Caco-2 (cell line): Measurements from ENCODE around the gene PCDHB9. TPM values are rescaled to one million over a fixed set of nuclear protein-coding genes. Genes with fewer than 3 reads are reported as not detected.
"Not testable (repeated sequence)": the region's sequence is repeated elsewhere in the genome, so short reads cannot be mapped to it uniquely, and the experiment has no call there.

ENCODE experiments used
- BruUV-seq: library from RNA; stranded (reverse); fragments of 400-500 nt; replicated peaks from 2 replicates; lab custom pipeline; 2021; lab: Mats Ljungman, UMichigan
- CTCF ChIA-PET: fragments of 300-600 bp; sonication (Branson Sonifier 250); formaldehyde crosslinking; loops from one replicate; lab custom pipeline; 2022; ENCODE audit warnings: antibody characterized with exemption; lab: Charles Lee
- POLR2A ChIA-PET: fragments of 300-600 bp; sonication (Branson Sonifier 250); formaldehyde crosslinking; loops from one replicate; lab custom pipeline; 2022; ENCODE audit warnings: antibody characterized with exemption; lab: Charles Lee
- DNase-seq, 2 experiments: peaks; one replicate each; pipeline versions ENCODE4 v3.0.0 to v3.0.0-alpha.2; 2020 to 2022
- H3K27me3 ChIP-seq: replicated peaks from 2 replicates; pipeline ENCODE4 v1.6.0; 2011; ENCODE audit warnings: low read length; ENCODE audit not compliant: control insufficient read depth, insufficient read depth
- H3K36me3 ChIP-seq: 2 replicates; pipeline ENCODE4 v1.5.1; 2011; ENCODE audit warnings: low read length; ENCODE audit not compliant: control insufficient read depth, insufficient read depth
- H3K4me1 ChIP-seq: fragments of 250-450 bp; sonication (Bioruptor Pico); 2 replicates; pipeline ENCODE4 v1.5.1; 2020; ENCODE audit warnings: mild to moderate bottlenecking
- H3K4me3 ChIP-seq: 2 replicates; pipeline ENCODE4 v1.5.1; 2011; ENCODE audit warnings: low read depth, mild to moderate bottlenecking, control low read depth, low read length
- H3K9me3 ChIP-seq: fragments of 250-450 bp; sonication (Bioruptor Pico); 2 replicates; pipeline ENCODE4 v1.5.1; 2020; ENCODE audit warnings: mild to moderate bottlenecking, moderate library complexity
- H3K27ac Mint-ChIP-seq: one replicate; pipeline ENCODE4 v1.8.0; 2022; ENCODE audit warnings: mixed read lengths; ENCODE audit not compliant: unreplicated experiment
- H3K27me3 Mint-ChIP-seq: one replicate; pipeline ENCODE4 v1.8.0; 2022; ENCODE audit warnings: mixed read lengths; ENCODE audit not compliant: insufficient read depth, unreplicated experiment
- H3K36me3 Mint-ChIP-seq: one replicate; pipeline ENCODE4 v1.8.0; 2022; ENCODE audit warnings: mild to moderate bottlenecking, mixed read lengths; ENCODE audit not compliant: insufficient read depth, unreplicated experiment
- H3K4me1 Mint-ChIP-seq: one replicate; pipeline ENCODE4 v1.8.0; 2022; ENCODE audit warnings: low read depth, mixed read lengths; ENCODE audit not compliant: unreplicated experiment
- H3K4me3 Mint-ChIP-seq: one replicate; pipeline ENCODE4 v1.8.0; 2022; ENCODE audit warnings: mild to moderate bottlenecking, moderate library complexity, mixed read lengths; ENCODE audit not compliant: unreplicated experiment
- H3K9me3 Mint-ChIP-seq: one replicate; pipeline ENCODE4 v1.8.0; 2022; ENCODE audit warnings: mixed read lengths; ENCODE audit not compliant: unreplicated experiment
- intact Hi-C: fragments of 100-400 bp; cut with micrococcal nuclease; formaldehyde crosslinking; loops from one replicate; pipeline ENCODE4 v1.10.0; 2022; ENCODE audit not compliant: unreplicated experiment
- total RNA-seq: library from RNA; stranded (reverse); gene quantifications from 2 replicates; pipeline ENCODE4 v1.2.3, GENCODE V29; 2022
- TF ChIP-seq, protein P1 (sequence below), 2 experiments: fragments of 200-600 bp in 1 of 2; IDR thresholded peaks; 1 replicate in 1 of 2; 2 replicates in 1 of 2; pipeline versions ENCODE4 v1.5.1 to v1.8.0; 2011 to 2022; ENCODE audit warnings: antibody characterized with exemption in 1 of 2, control low read depth in 1 of 2, inconsistent platforms in 1 of 2, low read depth in 1 of 2, low read length in 1 of 2, mild to moderate bottlenecking in 1 of 2, moderate library complexity in 1 of 2; ENCODE audit not compliant: insufficient read depth in 1 of 2, severe bottlenecking in 1 of 2, unreplicated experiment in 1 of 2

The PCDHB9 gene
- total RNA-seq, 1 experiment from 2014 or later = not detected

DNA sequence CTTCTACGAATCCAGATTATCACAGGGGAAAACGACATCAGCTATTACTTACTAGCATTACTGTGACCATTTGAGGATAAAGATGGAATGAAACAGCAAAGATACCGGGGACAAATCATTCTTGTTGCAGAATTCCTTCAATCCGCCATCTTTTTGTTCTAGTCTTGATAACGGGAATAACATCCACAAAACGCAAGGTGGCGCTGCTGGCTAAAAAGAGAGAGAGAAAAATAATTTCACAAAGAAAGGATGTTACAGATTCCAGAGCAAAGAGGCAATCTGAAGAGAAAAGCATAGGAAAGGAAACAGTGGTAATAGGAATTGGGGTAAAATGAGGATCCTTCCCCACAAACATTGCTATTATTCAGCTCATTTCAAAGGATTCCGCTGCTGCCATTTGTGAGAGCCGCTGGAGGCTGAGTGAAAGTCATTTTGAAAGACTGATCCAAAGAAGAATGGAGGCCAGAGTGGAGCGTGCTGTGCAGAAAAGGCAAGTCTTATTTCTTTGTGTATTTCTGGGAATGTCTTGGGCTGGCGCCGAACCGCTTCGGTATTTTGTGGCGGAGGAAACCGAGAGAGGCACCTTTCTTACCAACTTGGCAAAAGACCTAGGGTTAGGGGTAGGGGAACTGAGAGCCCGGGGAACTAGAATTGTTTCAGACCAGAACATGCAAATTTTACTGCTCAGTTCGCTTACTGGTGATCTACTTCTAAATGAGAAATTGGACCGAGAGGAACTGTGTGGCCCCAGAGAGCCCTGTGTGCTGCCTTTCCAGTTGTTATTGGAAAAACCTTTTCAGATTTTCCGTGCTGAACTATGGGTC lies 14.4 kb upstream of the PCDHB9 start, which contains the start of gene PCDHB7:
TSS of gene PCDHB7 (plus strand) at position 264 of the 824 bp plus-strand sequence. CDS start at position 456, 192 bp downstream.
- H3K9me3 ChIP-seq = no peaks in the 10 kb centered on the region
- no peaks in the 10 kb centered on the region for H3K36me3 ChIP-seq
- DNase-seq = no peak
- peaks cover 31% of the 10 kb centered on the region for H3K9me3 Mint-ChIP-seq
- intact Hi-C loops = no loop called here
- H3K27me3 ChIP-seq = no peaks in the 10 kb centered on the region
- H3K27me3 Mint-ChIP-seq = no peaks in the 10 kb centered on the region
- POLR2A ChIA-PET = no interaction called here
- H3K4me3 Mint-ChIP-seq = no peak within 1 kb of the TSS
- no peaks in the 10 kb centered on the region for H3K36me3 Mint-ChIP-seq
- no peaks in the 10 kb centered on the region for H3K4me1 ChIP-seq
- CTCF ChIA-PET = interaction anchor here (0.7 to 0.9 kb wide), 2 partner anchors 10 to 391 kb away, joined by 3 read pairs; partner anchors contain the start of gene PCDHB16
- H3K4me1 Mint-ChIP-seq = no peaks in the 10 kb centered on the region
- H3K27ac Mint-ChIP-seq = no peak within 1 kb of the TSS
- H3K4me3 ChIP-seq = no peak within 1 kb of the TSS
- TF ChIP-seq, protein P1, sequence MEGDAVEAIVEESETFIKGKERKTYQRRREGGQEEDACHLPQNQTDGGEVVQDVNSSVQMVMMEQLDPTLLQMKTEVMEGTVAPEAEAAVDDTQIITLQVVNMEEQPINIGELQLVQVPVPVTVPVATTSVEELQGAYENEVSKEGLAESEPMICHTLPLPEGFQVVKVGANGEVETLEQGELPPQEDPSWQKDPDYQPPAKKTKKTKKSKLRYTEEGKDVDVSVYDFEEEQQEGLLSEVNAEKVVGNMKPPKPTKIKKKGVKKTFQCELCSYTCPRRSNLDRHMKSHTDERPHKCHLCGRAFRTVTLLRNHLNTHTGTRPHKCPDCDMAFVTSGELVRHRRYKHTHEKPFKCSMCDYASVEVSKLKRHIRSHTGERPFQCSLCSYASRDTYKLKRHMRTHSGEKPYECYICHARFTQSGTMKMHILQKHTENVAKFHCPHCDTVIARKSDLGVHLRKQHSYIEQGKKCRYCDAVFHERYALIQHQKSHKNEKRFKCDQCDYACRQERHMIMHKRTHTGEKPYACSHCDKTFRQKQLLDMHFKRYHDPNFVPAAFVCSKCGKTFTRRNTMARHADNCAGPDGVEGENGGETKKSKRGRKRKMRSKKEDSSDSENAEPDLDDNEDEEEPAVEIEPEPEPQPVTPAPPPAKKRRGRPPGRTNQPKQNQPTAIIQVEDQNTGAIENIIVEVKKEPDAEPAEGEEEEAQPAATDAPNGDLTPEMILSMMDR (IDR thresholded peaks at IDR 0.05; ENCODE audit: insufficient read depth in 1 of 2, low read depth in 1 of 2, low read length in 1 of 2, severe bottlenecking in 1 of 2, unreplicated experiment in 1 of 2) = peak; percentile 8 to 27
- no TSS peak for BruUV-seq

DNA sequence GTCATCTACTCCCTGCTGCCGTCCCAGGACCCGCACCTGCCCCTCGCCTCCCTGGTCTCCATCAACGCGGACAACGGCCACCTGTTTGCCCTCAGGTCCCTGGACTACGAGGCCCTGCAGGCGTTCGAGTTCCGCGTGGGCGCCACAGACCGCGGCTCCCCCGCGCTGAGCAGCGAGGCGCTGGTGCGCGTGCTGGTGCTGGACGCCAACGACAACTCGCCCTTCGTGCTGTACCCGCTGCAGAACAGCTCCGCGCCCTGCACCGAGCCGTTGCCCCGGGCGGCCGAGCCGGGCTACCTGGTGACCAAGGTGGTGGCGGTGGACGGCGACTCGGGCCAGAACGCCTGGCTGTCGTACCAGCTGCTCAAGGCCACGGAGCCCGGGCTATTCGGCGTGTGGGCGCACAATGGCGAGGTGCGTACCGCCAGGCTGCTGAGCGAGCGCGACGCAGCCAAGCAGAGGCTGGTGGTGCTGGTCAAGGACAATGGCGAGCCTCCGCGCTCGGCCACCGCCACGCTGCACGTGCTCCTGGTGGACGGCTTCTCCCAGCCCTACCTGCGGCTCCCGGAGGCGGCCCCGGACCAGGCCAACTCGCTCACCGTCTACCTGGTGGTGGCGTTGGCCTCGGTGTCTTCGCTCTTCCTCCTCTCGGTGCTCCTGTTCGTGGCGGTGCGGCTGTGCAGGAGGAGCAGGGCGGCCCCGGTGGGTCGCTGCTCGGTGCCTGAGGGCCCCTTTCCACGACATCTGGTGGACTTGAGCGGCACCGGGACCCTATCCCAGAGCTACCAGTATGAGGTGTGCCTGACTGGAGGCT lies 12.5 kb upstream of the PCDHB9 start:
- H3K4me3 ChIP-seq, H3K27me3 Mint-ChIP-seq, intact Hi-C loops, H3K27me3 ChIP-seq, H3K4me3 Mint-ChIP-seq, CTCF ChIA-PET, H3K36me3 ChIP-seq, H3K9me3 ChIP-seq, DNase-seq, H3K27ac Mint-ChIP-seq, H3K4me1 Mint-ChIP-seq, BruUV-seq, POLR2A ChIA-PET, H3K36me3 Mint-ChIP-seq, H3K4me1 ChIP-seq: not testable (repeated sequence)
- peaks cover 18% of the 10 kb centered on the region for H3K9me3 Mint-ChIP-seq

DNA sequence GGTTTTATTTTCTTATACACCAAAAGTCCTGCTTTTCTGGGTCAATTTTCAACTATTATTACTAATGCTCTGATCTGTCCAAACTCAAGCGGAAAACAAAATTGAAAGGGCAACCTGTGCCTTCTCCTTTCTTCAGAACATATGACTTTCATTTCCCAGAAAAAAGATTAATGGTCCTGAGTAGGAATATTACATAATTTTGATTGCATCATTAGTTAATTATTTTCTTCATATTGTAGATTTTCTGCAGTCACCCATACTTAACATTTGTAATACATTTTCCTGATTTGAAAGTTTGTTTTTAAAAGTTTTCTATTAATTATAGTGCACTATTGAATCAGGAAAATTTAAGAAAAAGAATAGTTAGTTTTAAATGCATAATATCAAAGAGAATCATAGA lies 11.0 kb upstream of the PCDHB9 start:
- ChIA-PET POLR2A (no interaction called here), CTCF (no interaction called here)
- H3K27ac Mint-ChIP-seq = no peak overlapping the region
- no peaks in the 10 kb centered on the region for H3K9me3 ChIP-seq
- H3K4me1 Mint-ChIP-seq = no peaks in the 10 kb centered on the region
- no peaks in the 10 kb centered on the region for H3K4me1 ChIP-seq
- no peak for DNase-seq
- intact Hi-C loops = no loop called here
- no peaks in the 10 kb centered on the region for H3K27me3 Mint-ChIP-seq
- TF ChIP-seq, protein P1 (IDR thresholded peaks at IDR 0.05; ENCODE audit: insufficient read depth in 1 of 2, low read depth in 1 of 2, low read length in 1 of 2, severe bottlenecking in 1 of 2, unreplicated experiment in 1 of 2) = no peak
- no peak overlapping the region for H3K4me3 Mint-ChIP-seq
- H3K27me3 ChIP-seq = no peaks in the 10 kb centered on the region
- H3K36me3 ChIP-seq = no peaks in the 10 kb centered on the region
- peaks cover 9% of the 10 kb centered on the region for H3K9me3 Mint-ChIP-seq
- no peaks in the 10 kb centered on the region for H3K36me3 Mint-ChIP-seq
- BruUV-seq = no TSS peak
- H3K4me3 ChIP-seq = no peak overlapping the region

DNA sequence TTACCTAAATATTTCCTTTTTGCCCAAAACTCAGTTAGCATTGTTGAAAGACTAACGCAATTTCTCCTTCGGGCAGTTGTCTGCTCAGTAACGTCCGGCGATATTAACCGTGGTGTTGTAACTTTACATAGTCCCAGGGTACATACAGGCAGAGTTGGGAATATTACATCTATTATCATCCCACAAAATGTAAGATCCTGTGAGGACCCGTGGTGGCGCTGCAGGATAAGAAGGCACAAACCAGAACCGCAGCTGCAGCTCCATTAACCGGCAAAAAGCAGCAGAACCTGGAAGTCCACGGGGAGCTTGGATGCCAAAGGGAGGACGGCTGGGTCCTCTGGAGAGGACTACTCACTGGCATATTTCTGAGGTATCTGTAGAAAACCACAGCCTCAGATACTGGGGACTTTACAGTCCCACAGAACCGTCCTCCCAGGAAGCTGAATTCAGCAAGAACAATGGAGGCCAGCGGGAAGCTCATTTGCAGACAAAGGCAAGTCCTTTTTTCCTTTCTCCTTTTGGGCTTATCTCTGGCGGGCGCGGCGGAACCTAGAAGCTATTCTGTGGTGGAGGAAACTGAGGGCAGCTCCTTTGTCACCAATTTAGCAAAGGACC lies 9.3 kb upstream of the PCDHB9 start, which contains the start of gene PCDHB8:
TSS of gene PCDHB8 (plus strand) at position 214 of the 615 bp plus-strand sequence. CDS start at position 459, 245 bp downstream.
- not testable (repeated sequence) for H3K9me3 ChIP-seq

DNA sequence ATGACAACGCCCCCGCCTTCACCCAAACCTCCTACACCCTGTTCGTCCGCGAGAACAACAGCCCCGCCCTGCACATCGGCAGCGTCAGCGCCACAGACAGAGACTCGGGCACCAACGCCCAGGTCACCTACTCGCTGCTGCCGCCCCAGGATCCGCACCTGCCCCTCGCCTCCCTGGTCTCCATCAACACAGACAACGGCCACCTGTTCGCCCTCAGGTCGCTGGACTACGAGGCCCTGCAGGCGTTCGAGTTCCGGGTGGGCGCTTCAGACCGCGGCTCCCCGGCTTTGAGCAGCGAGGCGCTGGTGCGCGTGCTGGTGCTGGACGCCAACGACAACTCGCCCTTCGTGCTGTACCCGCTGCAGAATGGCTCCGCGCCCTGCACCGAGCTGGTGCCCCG lies 7.6 kb upstream of the PCDHB9 start:
- H3K9me3 Mint-ChIP-seq, H3K27ac Mint-ChIP-seq, H3K4me1 Mint-ChIP-seq, H3K9me3 ChIP-seq, H3K27me3 Mint-ChIP-seq, BruUV-seq, POLR2A ChIA-PET, H3K36me3 ChIP-seq, H3K4me1 ChIP-seq, CTCF ChIA-PET, H3K36me3 Mint-ChIP-seq, H3K4me3 Mint-ChIP-seq, H3K27me3 ChIP-seq, H3K4me3 ChIP-seq, DNase-seq: not testable (repeated sequence)
- intact Hi-C loops = loop anchor here (2.0 kb wide), 1 partner anchor 35 kb away; no protein-coding TSS in a partner anchor

More for the DNA sequence above, 9.3 kb upstream of the PCDHB9 start, which contains the start of gene PCDHB8:
- H3K4me1 Mint-ChIP-seq, BruUV-seq, H3K27me3 Mint-ChIP-seq, H3K9me3 Mint-ChIP-seq, CTCF ChIA-PET, H3K36me3 Mint-ChIP-seq, DNase-seq, H3K4me1 ChIP-seq, H3K4me3 Mint-ChIP-seq, H3K4me3 ChIP-seq, H3K36me3 ChIP-seq, H3K27me3 ChIP-seq, H3K27ac Mint-ChIP-seq, POLR2A ChIA-PET: not testable (repeated sequence)
- intact Hi-C loops = loop anchor here (2.0 kb wide), 1 partner anchor 37 kb away; no protein-coding TSS in a partner anchor
